Measurements from ENCODE around the gene ADAMTS12.

The ADAMTS12 gene

GRCh38 chr5:33807771-33808170 lies 84.0 kb downstream of the ADAMTS12 start:
- no peak for DNase-seq (ENCODE audit: low read depth)

- no peak for DNase-seq (ENCODE audit: low read depth)
Measured at GRCh38 chr5:33806738-33807442, 84.9 kb downstream of the ADAMTS12 start.

- no peak for DNase-seq (ENCODE audit: low read depth)
Measured at GRCh38 chr5:33801292-33801691, 90.5 kb downstream of the ADAMTS12 start.

GRCh38 chr5:33800241-33800950 lies 91.4 kb downstream of the ADAMTS12 start:
- no peak for DNase-seq (ENCODE audit: low read depth)

- DNase-seq (ENCODE audit: low read depth) = no peak
Measured at GRCh38 chr5:33795496-33795895, 96.3 kb downstream of the ADAMTS12 start.

GRCh38 chr5:33794550-33795181 lies 97.1 kb downstream of the ADAMTS12 start:
- DNase-seq (ENCODE audit: low read depth) = no peak

- DNase-seq (ENCODE audit: low read depth) = no peak
Measured at GRCh38 chr5:33793836-33794549, 97.8 kb downstream of the ADAMTS12 start.

- no peak for DNase-seq (ENCODE audit: low read depth)
Measured at GRCh38 chr5:33793276-33793675, 98.5 kb downstream of the ADAMTS12 start.

- DNase-seq (ENCODE audit: low read depth) = no peak
Measured at GRCh38 chr5:33792559-33792958, 99.2 kb downstream of the ADAMTS12 start.

- no peak for DNase-seq (ENCODE audit: low read depth)
Measured at GRCh38 chr5:33789567-33789957, 102.2 kb downstream of the ADAMTS12 start.

GRCh38 chr5:33788922-33789566 lies 102.7 kb downstream of the ADAMTS12 start:
- DNase-seq (ENCODE audit: low read depth) = no peak

- DNase-seq (ENCODE audit: low read depth) = no peak
Measured at GRCh38 chr5:33785571-33785970, 106.2 kb downstream of the ADAMTS12 start.

- no peak for DNase-seq (ENCODE audit: low read depth)
Measured at GRCh38 chr5:33781286-33781685, 110.5 kb downstream of the ADAMTS12 start.

- no peak for DNase-seq (ENCODE audit: low read depth)
Measured at GRCh38 chr5:33776151-33776660, 115.6 kb downstream of the ADAMTS12 start.

- no peak for DNase-seq (ENCODE audit: low read depth)
Measured at GRCh38 chr5:33774341-33774740, 117.4 kb downstream of the ADAMTS12 start.

GRCh38 chr5:33772380-33772897 lies 119.4 kb downstream of the ADAMTS12 start:
- no peak for DNase-seq (ENCODE audit: low read depth)

GRCh38 chr5:33769968-33770367 lies 121.8 kb downstream of the ADAMTS12 start:
- DNase-seq (ENCODE audit: low read depth) = no peak

- no peak for DNase-seq (ENCODE audit: low read depth)
Measured at GRCh38 chr5:33769196-33769595, 122.6 kb downstream of the ADAMTS12 start.

GRCh38 chr5:33766023-33766422 lies 125.8 kb downstream of the ADAMTS12 start:
- no peak for DNase-seq (ENCODE audit: low read depth)

GRCh38 chr5:33764786-33765185 lies 127.0 kb downstream of the ADAMTS12 start:
- DNase-seq (ENCODE audit: low read depth) = no peak

- DNase-seq (ENCODE audit: low read depth) = no peak
Measured at GRCh38 chr5:33763435-33763834, 128.4 kb downstream of the ADAMTS12 start.

- no peak for DNase-seq (ENCODE audit: low read depth)
Measured at GRCh38 chr5:33762859-33763258, 128.9 kb downstream of the ADAMTS12 start.

All from stimulated activated CD8-positive, alpha-beta memory T cell treated with anti-CD3 and anti-CD28 coated beads, Interleukin-15, amount 100 ng/mL, for 24 hours (primary cell).